H4 (cell line): ENCODE data around the gene ZP3. TPM values are rescaled to one million over a fixed set of nuclear protein-coding genes. Genes with fewer than 3 reads are reported as not detected.
"Not testable (repeated sequence)": the region's sequence is repeated elsewhere in the genome, so short reads cannot be mapped to it uniquely, and the experiment has no call there.

Experiments
- DNase-seq: peaks from one replicate; pipeline ENCODE4 v3.0.0-alpha.2; 2015; ENCODE audit warnings: low spot score
- total RNA-seq: library from RNA; depleted of rRNA; stranded (reverse); fragments of >200 nt; shearing (Covaris generic); gene quantifications from 2 replicates; pipeline ENCODE4 v1.2.3, GENCODE V29; 2014

Gene ZP3
- total RNA-seq, 1 experiment from 2014 or later, result 0.97 TPM

- no peak for DNase-seq
Measured at GRCh38 chr7:76405738-76406137, 19.0 kb upstream of the ZP3 start.

GRCh38 chr7:76407718-76408117 is 17.0 kb upstream of the ZP3 start:
- DNase-seq, result no peak

- no peak for DNase-seq
Measured at GRCh38 chr7:76408121-76408560, 16.6 kb upstream of the ZP3 start.

- DNase-seq, result no peak
Measured at GRCh38 chr7:76409537-76409936, 15.2 kb upstream of the ZP3 start, which contains the start of gene SSC4D. Gene SSC4D, minus strand, starts transcription at chr7:76409697. Its CDS starts 5,258 bp downstream, at chr7:76404439.

GRCh38 chr7:76411626-76412025 is 13.1 kb upstream of the ZP3 start:
- DNase-seq, result no peak

GRCh38 chr7:76412249-76412648 is 12.5 kb upstream of the ZP3 start:
- DNase-seq, result no peak

GRCh38 chr7:76417654-76418310 is 7.0 kb upstream of the ZP3 start:
- DNase-seq, result not testable (repeated sequence)

GRCh38 chr7:76421097-76421496 is 3.7 kb upstream of the ZP3 start:
- peak; percentile 76 for DNase-seq

- no peak for DNase-seq
Measured at GRCh38 chr7:76423666-76424412, 911 bp upstream of the ZP3 start.

GRCh38 chr7:76425156-76425555 is 406 bp downstream of the ZP3 start:
- DNase-seq, result no peak

GRCh38 chr7:76425558-76425957 is 808 bp downstream of the ZP3 start:
- DNase-seq, result not testable (repeated sequence)

- DNase-seq, result no peak
Measured at GRCh38 chr7:76426246-76426645, 1.5 kb downstream of the ZP3 start.

- no peak for DNase-seq
Measured at GRCh38 chr7:76427635-76428034, 2.9 kb downstream of the ZP3 start.

GRCh38 chr7:76428149-76428823 is 3.5 kb downstream of the ZP3 start:
- DNase-seq, result no peak

- DNase-seq, result peak; percentile 63
Measured at GRCh38 chr7:76428868-76429805, 4.4 kb downstream of the ZP3 start.

- DNase-seq, result no peak
Measured at GRCh38 chr7:76430211-76430610, 5.5 kb downstream of the ZP3 start.

- no peak for DNase-seq
Measured at GRCh38 chr7:76430836-76431235, 6.1 kb downstream of the ZP3 start.

- DNase-seq, result peak; percentile 92
Measured at GRCh38 chr7:76437873-76438272, 13.1 kb downstream of the ZP3 start.

GRCh38 chr7:76439120-76439888 is 14.6 kb downstream of the ZP3 start:
- not testable (repeated sequence) for DNase-seq

- not testable (repeated sequence) for DNase-seq
Measured at GRCh38 chr7:76440404-76440803, 15.7 kb downstream of the ZP3 start.

GRCh38 chr7:76441792-76442191 is 17.0 kb downstream of the ZP3 start:
- not testable (repeated sequence) for DNase-seq
